GM12872 (cell line): ENCODE results near the gene STRBP.

Experiments
- TF ChIP-seq, protein P1 (sequence below): IDR thresholded peaks from 3 replicates; pipeline ENCODE4 v1.5.1; 2011; ENCODE audit warnings: low read depth, mild to moderate bottlenecking, low read length, moderate library complexity; ENCODE audit not compliant: insufficient read depth

The STRBP gene

DNA sequence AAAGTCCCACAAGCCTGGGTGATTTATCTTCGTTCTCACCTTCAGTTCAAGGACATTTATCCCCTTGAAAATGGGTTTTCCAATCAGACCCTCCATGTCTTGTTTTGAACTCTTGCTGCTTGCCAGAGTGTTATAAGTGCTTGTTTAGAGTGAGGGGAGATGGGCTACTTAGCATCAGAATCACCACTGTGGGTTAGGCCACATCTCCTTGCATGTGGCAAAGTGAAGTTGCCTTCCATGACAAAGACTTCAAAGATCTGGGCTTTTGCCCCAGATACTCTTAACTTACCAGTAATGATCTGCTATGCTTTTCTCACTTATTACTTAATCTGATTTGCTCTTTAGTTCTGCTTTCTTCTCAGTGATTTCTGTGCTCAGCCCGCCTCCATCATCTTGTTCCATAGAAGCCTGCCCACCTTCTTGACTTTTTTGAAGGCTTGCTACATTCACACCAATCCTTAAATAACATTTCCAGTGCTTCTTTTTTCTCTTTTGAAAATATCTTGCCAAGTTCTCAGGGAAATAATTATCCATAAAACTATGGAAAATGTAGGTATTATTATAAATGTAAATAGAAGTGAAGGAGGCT is 195.9 kb downstream of the STRBP start:
- TF ChIP-seq, protein P1, sequence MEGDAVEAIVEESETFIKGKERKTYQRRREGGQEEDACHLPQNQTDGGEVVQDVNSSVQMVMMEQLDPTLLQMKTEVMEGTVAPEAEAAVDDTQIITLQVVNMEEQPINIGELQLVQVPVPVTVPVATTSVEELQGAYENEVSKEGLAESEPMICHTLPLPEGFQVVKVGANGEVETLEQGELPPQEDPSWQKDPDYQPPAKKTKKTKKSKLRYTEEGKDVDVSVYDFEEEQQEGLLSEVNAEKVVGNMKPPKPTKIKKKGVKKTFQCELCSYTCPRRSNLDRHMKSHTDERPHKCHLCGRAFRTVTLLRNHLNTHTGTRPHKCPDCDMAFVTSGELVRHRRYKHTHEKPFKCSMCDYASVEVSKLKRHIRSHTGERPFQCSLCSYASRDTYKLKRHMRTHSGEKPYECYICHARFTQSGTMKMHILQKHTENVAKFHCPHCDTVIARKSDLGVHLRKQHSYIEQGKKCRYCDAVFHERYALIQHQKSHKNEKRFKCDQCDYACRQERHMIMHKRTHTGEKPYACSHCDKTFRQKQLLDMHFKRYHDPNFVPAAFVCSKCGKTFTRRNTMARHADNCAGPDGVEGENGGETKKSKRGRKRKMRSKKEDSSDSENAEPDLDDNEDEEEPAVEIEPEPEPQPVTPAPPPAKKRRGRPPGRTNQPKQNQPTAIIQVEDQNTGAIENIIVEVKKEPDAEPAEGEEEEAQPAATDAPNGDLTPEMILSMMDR = no peak
